ENCODE results near the gene KCNK13.

KCNK13 gene

DNA sequence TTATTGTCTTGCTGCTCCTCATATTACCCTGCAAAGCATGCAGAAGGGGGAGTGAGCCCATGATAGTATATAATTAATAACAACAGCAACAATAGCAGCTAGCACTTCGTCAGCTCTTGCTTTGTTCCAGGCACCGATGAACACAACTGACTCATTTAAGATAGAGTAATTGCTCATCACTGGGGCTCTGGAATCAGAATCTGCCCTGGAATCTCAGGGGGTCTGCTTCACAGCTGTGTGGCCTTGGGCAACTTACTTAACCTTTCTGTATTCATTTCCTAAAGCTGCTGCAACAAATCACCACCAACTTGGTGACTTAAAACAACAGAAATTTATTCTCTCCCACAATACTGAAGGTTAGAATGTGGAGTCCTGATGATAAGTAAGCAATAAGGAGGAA lies 139.6 kb downstream of the KCNK13 start:
- TF ChIP-seq TCF12 (IDR thresholded peaks at IDR 0.05; ENCODE audit: low read depth) (no peak), TEAD4 (IDR thresholded peaks at IDR 0.05) (no peak), FOXM1 (IDR thresholded peaks at IDR 0.05; ENCODE audit: borderline replicate concordance, low read depth) (no peak), ZBTB7A (IDR thresholded peaks at IDR 0.05; ENCODE audit: low read depth) (no peak), EGR1 (IDR thresholded peaks at IDR 0.05) (no peak), TAF1 (IDR thresholded peaks at IDR 0.05; ENCODE audit: low read depth) (no peak), CREB1 (IDR thresholded peaks at IDR 0.05; ENCODE audit: low read depth) (no peak)
- TF ChIP-seq, protein P1, sequence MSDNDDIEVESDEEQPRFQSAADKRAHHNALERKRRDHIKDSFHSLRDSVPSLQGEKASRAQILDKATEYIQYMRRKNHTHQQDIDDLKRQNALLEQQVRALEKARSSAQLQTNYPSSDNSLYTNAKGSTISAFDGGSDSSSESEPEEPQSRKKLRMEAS (IDR thresholded peaks at IDR 0.05): no peak

DNA sequence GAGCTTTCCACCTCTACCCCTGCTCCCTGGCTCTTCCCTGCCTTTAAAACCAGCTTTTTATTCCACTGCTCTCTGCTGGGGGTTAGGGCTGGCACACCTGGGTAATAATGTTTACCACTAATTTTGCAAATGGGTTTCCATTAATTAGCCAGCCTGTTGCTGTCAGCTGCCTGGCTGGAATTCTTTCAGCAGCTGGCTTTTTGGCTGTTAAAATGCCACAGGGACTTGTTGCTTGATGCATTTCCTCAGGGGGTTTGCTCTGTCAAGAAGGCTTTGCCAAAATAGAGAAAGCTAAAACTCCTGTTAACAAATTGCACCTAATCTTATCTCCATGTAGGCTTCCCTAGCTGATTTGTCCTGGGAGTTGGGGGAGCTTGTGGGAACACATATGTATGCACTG lies 142.7 kb downstream of the KCNK13 start:
- TF ChIP-seq TEAD4 (IDR thresholded peaks at IDR 0.05) (no peak), ZBTB7A (IDR thresholded peaks at IDR 0.05; ENCODE audit: low read depth) (no peak), CEBPB (IDR thresholded peaks at IDR 0.05) (no peak), YY1 (IDR thresholded peaks at IDR 0.05; ENCODE audit: low read depth) (no peak), RAD21 (IDR thresholded peaks at IDR 0.05; ENCODE audit: low read depth) (no peak), NFIC (IDR thresholded peaks at IDR 0.05) (no peak), FOXM1 (IDR thresholded peaks at IDR 0.05; ENCODE audit: borderline replicate concordance, low read depth) (no peak), CREB1 (IDR thresholded peaks at IDR 0.05; ENCODE audit: low read depth) (no peak), EGR1 (IDR thresholded peaks at IDR 0.05) (no peak), TCF12 (IDR thresholded peaks at IDR 0.05; ENCODE audit: low read depth) (no peak), EP300 (IDR thresholded peaks at IDR 0.05; ENCODE audit: borderline replicate concordance) (no peak)
- TF ChIP-seq, protein P1 (IDR thresholded peaks at IDR 0.05): no peak
- TF ChIP-seq, protein P2, sequence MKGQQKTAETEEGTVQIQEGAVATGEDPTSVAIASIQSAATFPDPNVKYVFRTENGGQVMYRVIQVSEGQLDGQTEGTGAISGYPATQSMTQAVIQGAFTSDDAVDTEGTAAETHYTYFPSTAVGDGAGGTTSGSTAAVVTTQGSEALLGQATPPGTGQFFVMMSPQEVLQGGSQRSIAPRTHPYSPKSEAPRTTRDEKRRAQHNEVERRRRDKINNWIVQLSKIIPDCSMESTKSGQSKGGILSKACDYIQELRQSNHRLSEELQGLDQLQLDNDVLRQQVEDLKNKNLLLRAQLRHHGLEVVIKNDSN (IDR thresholded peaks at IDR 0.05): no peak

DNA sequence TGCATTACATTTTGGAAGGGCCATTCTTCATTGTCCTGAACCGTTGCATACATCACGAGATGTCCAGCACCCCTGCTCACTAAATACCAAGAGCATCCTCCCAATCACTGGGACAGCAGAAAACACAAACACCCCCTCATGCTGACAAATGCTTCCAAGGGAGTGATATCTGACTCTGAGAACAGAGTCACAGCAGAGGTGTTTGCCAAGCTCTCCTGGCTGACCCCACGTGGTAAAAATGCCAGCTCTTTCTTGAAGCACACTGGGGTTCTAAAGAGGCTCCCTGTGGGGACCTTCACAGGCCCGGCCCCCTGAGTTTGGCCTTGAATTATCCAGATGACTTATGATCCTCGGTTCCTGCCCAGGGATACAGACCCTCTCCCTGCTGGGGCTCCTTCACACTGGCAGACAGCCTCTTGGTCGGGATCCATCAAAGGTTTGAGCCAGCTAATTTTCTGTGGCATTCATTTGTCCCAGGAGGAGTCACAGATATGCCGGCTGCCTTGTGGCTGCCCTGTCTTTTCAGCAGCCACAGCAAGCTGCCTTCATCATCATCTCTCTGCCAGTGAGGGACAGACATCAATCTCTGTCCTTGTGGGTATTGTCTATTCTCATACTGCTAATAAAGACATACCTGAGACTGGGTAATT lies 151.4 kb downstream of the KCNK13 start:
- TF ChIP-seq NFIC (IDR thresholded peaks at IDR 0.05) (no peak), YY1 (IDR thresholded peaks at IDR 0.05; ENCODE audit: low read depth) (no peak), TAF1 (IDR thresholded peaks at IDR 0.05; ENCODE audit: low read depth) (no peak), TCF12 (IDR thresholded peaks at IDR 0.05; ENCODE audit: low read depth) (no peak), EP300 (IDR thresholded peaks at IDR 0.05; ENCODE audit: borderline replicate concordance) (no peak), ZBTB7A (IDR thresholded peaks at IDR 0.05; ENCODE audit: low read depth) (no peak), EGR1 (IDR thresholded peaks at IDR 0.05) (no peak), CEBPB (IDR thresholded peaks at IDR 0.05) (no peak), FOXM1 (IDR thresholded peaks at IDR 0.05; ENCODE audit: borderline replicate concordance, low read depth) (no peak), RAD21 (IDR thresholded peaks at IDR 0.05; ENCODE audit: low read depth) (no peak)
- TF ChIP-seq, protein P1 (IDR thresholded peaks at IDR 0.05): no peak
- TF ChIP-seq, protein P2 (IDR thresholded peaks at IDR 0.05): no peak

DNA sequence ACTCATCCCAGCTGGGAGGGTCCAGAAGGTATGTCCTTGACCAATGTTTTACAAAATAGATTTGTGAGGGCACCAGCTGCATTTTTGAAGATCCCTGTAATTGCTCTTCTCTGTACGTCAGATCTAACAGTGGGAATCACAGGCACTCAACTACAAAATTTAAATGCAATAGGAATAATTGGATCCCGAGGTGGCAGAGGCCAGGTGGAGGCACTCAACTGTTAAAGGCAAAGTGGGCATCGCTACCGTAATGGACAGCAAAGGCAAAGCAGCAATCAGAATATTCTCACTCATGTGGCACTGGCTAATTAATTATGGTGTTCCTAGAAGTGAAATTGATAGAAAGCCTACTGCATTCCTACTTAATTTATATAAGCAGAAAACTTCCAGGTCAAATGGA lies 166.7 kb downstream of the KCNK13 start:
- TF ChIP-seq, protein P2 (IDR thresholded peaks at IDR 0.05): no peak
- TF ChIP-seq YY1 (IDR thresholded peaks at IDR 0.05; ENCODE audit: low read depth) (no peak), EGR1 (IDR thresholded peaks at IDR 0.05) (no peak), CEBPB (IDR thresholded peaks at IDR 0.05) (no peak), TCF12 (IDR thresholded peaks at IDR 0.05; ENCODE audit: low read depth) (no peak), TEAD4 (IDR thresholded peaks at IDR 0.05) (no peak), FOXM1 (IDR thresholded peaks at IDR 0.05; ENCODE audit: borderline replicate concordance, low read depth) (no peak), ZBTB7A (IDR thresholded peaks at IDR 0.05; ENCODE audit: low read depth) (no peak), RAD21 (IDR thresholded peaks at IDR 0.05; ENCODE audit: low read depth) (no peak), TAF1 (IDR thresholded peaks at IDR 0.05; ENCODE audit: low read depth) (no peak), CREB1 (IDR thresholded peaks at IDR 0.05; ENCODE audit: low read depth) (no peak), EP300 (IDR thresholded peaks at IDR 0.05; ENCODE audit: borderline replicate concordance) (no peak), NFIC (IDR thresholded peaks at IDR 0.05) (no peak)
- TF ChIP-seq, protein P3, sequence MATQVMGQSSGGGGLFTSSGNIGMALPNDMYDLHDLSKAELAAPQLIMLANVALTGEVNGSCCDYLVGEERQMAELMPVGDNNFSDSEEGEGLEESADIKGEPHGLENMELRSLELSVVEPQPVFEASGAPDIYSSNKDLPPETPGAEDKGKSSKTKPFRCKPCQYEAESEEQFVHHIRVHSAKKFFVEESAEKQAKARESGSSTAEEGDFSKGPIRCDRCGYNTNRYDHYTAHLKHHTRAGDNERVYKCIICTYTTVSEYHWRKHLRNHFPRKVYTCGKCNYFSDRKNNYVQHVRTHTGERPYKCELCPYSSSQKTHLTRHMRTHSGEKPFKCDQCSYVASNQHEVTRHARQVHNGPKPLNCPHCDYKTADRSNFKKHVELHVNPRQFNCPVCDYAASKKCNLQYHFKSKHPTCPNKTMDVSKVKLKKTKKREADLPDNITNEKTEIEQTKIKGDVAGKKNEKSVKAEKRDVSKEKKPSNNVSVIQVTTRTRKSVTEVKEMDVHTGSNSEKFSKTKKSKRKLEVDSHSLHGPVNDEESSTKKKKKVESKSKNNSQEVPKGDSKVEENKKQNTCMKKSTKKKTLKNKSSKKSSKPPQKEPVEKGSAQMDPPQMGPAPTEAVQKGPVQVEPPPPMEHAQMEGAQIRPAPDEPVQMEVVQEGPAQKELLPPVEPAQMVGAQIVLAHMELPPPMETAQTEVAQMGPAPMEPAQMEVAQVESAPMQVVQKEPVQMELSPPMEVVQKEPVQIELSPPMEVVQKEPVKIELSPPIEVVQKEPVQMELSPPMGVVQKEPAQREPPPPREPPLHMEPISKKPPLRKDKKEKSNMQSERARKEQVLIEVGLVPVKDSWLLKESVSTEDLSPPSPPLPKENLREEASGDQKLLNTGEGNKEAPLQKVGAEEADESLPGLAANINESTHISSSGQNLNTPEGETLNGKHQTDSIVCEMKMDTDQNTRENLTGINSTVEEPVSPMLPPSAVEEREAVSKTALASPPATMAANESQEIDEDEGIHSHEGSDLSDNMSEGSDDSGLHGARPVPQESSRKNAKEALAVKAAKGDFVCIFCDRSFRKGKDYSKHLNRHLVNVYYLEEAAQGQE (IDR thresholded peaks at IDR 0.05; ENCODE audit: low read depth): no peak
- TF ChIP-seq, protein P1 (IDR thresholded peaks at IDR 0.05): no peak
